B cell (primary cell): ENCODE data around the gene PCSK6.

Source experiments
- EZH2 ChIP-seq: IDR thresholded peaks from 2 replicates; pipeline ENCODE4 v1.6.1; 2012; ENCODE audit warnings: borderline replicate concordance, low read depth, mild to moderate bottlenecking, moderate library complexity, low read length; ENCODE audit not compliant: insufficient read depth, poor library complexity, severe bottlenecking
- TF ChIP-seq, protein P1 (sequence below): fragments of 200-600 bp; IDR thresholded peaks from one replicate; pipeline ENCODE4 v1.8.0; 2022; ENCODE audit warnings: antibody characterized with exemption, mild to moderate bottlenecking

DNA sequence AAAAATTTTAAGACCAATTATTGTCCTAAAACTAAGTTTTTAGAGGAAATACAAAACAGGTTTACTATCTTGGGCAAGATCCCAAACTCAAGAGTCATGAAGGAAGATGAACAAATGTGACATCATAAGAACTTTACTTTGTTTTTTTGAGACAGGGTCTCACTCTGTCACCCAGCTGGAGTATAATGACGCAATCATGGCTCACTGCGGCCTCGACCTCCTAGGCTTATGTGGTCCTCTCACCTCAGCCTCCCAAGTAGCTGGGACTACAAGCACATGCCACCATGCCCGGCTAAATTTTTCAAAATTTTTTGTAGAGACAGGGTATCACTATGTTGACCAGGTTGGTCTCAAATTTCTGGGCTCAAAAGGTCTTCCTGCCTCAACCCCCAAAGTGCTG, 69.3 kb downstream of the PCSK6 start:
- TF ChIP-seq, protein P1, sequence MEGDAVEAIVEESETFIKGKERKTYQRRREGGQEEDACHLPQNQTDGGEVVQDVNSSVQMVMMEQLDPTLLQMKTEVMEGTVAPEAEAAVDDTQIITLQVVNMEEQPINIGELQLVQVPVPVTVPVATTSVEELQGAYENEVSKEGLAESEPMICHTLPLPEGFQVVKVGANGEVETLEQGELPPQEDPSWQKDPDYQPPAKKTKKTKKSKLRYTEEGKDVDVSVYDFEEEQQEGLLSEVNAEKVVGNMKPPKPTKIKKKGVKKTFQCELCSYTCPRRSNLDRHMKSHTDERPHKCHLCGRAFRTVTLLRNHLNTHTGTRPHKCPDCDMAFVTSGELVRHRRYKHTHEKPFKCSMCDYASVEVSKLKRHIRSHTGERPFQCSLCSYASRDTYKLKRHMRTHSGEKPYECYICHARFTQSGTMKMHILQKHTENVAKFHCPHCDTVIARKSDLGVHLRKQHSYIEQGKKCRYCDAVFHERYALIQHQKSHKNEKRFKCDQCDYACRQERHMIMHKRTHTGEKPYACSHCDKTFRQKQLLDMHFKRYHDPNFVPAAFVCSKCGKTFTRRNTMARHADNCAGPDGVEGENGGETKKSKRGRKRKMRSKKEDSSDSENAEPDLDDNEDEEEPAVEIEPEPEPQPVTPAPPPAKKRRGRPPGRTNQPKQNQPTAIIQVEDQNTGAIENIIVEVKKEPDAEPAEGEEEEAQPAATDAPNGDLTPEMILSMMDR = no peak
- no peak for TF ChIP-seq EZH2
